NCI-H748 treated with DMSO at 0.1 percent for 48 hours (cell line): ENCODE measurements around the gene GPATCH1.
"Not testable (repeated sequence)": the region's sequence is repeated elsewhere in the genome, so short reads cannot be mapped to it uniquely, and the experiment has no call there.

Source experiments
- DNase-seq: peaks from one replicate; lab custom pipeline; 2025; lab: John Stamatoyannopoulos, UW

GPATCH1 gene

DNA sequence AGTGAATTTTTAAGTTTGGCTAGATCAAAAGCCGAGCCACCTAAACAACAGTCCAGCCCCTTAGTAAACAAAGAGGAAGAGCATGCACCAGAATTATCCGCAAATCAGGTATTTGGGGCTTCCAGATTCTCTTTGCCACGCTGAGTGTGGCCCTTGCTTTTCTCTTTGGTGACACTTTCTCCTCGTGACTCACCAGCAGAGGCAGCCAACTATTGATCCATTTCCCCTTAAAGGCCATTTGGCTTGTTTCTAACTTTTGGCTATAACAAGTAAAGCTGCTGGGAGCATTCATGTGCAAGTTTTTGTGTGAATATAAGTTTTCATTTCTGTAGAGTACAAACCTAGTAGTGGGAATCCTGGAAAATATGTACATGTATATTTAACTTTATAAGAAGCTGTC, 33.3 kb downstream of the GPATCH1 start:
- no peak for DNase-seq

DNA sequence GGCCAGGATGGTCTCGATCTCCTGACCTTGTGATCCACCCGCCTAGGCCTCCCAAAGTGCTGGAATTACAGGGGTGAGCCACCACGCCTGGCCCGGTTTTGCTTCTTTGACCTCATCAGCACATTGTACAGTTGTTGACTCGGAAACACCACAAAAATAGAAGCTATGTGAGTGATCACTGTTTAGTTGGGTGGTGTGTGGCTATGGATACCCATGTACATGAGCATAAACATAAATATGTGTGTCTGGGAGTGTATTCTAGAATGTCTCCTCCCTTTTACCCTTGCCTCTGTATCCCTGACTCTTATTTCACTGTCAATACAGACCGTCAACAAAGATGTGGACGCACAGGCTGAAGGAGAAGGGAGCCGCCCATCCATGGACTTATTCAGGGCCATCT, 36.5 kb downstream of the GPATCH1 start:
- no peak for DNase-seq

DNA sequence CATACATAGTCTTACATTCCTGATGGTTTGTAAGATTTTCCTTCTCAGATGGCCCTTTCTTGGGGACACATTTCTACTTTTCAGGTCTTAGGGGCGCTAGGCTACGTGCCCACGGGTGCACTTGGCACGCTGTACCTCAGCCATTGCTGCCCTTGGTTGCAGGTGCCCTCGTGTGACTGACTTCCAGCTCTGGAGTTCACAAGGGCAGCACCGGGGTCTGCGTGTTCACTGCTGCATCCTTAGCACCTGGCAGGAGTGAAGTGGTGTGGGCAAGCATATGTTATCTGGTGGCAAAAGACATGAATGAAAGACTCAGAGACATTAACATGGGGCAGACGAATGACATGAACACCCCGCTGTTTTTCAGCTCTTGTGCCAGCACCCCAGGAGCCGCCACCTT, 37.7 kb downstream of the GPATCH1 start:
- DNase-seq = no peak

DNA sequence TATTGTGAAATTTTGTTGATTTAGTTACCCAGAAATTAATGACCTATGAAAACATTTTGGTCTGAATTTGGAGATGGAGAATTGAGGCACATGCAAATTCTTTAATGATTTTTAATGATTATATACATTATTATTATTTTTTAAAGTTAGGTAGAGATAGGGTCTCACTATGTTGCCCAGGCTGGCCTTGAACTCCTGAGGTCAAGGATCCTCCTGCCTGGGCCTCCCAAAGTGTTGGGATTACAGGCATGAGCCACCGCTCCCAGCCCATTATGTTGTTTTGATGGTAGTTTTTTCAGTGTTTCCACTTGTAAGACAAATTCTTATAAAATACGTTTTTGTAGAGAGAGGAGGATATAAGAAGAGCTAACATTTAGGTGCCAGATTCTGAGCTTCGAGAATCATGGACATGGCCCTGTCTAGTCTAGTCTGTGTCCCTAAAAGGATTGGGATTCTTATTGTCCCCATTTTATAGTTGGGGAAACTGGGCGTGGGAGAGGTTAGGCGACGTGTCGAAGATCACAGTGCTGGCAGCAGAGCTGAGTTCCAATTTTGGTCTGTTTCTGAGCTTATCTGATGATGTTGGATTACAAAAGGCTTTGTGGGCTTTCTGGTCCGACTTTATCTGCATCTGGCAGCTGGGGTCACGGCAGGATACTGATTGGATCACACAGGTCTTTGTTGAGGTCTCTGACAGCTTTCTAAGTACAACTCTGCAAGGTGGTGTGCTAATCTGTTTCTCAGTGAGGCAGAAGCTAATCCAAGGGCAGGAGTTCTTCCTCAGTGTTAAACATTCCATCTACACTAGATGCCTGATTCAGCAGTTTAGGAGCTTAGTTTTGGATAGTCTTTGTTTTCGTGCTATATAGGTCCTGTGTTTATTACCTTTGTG, 43.5 kb downstream of the GPATCH1 start:
- no peak for DNase-seq

DNA sequence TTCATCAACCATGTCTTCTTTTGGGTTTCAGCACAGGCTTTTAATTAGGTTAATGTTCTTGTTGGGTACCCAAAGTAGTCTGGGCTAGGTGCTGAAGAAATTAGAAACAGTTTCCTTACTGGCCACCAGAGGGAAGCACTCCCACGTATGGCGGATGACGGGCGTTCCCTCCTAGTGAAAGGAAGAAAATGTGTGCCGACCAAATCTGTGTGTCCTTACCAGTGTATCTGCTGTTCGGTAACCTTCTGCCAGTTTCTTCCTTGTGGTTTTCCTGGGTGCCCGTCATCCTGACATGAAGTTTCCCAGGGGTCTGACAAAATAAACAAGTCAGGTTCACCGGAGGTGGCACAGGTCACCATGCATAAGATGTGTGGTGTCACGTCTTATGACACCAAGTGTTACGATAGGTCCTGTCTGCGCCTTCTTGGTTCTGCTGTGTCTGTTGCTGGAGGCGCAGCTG, 45.0 kb downstream of the GPATCH1 start:
- DNase-seq = peak; percentile 49

DNA sequence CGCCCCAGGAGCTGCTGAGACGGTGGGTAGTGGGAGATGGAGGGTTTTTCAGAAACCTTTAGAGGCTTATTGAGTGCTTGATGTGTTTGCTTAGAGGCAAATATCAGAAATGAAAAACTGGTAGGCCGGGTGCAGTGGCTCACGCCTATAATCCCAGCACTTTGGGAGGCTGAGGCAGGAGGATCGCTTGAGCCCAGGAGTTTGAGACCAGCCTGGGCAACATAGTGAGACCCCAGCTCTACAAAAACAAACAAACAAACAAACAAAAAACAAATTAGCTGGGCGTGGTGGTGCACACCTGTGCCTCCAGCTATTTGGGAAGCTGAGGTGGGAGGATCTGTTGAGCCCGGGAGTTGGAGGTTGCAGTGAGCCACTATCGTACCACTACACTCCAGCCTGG, 45.7 kb downstream of the GPATCH1 start:
- DNase-seq = not testable (repeated sequence)

DNA sequence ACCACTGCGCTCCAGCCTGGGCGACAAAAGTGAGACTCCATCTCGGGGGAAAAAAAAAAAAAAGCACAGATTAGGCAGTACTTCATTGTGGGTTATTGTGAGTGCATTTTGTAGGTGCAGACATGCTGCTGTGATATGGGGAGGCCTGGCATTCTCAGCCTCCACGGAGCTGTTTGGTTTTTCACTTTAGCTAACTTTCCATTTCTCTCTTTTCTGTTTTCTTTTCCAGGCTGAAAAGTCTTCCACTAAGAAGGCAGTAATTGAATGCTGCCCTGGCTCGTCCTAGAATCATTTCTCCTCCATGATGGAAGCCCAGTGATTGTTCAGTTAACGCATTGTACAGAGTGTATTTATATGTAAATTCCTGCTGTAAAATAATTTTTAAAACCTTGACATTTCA, 48.9 kb downstream of the GPATCH1 start:
- no peak for DNase-seq

DNA sequence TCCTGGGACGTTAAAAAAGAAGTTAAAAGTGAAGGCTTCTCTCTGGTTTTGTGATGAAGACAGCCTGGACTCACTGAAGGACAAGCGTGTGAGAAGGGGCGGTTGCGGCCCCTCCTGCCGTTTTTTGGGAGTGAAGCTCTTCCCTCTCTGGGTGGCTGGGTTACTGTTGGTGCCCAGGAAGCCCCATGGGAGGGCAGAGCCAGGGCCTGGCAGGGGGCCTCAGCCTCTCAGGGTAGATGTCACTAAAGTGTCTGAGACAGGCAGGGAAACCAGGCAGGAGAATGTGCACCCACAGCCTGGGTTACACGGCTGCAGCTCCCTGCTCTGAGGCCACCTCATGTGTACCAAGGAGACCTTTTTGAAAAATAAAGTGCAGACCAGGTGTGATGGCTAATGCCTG, 49.5 kb downstream of the GPATCH1 start:
- no peak for DNase-seq

DNA sequence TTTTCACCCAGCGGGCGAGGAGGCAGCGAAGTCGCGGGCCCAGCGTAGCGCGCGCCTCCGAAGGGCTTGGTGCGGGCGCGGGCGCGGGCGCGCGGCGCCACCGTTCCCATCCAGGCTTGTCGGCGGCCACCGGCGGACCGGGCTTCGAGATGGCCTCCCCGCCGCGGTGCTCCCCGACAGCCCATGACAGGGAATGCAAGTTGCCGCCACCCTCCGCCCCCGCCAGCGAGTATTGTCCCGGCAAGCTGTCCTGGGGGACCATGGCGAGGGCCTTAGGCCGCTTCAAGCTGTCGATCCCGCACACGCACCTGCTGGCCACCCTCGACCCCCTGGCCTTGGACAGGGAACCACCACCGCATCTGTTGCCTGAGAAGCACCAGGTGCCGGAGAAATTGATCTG, 51.0 kb downstream of the GPATCH1 start, which contains the start of gene WDR88:
WDR88 (plus strand) TSS at position 94 of the 400 bp plus-strand sequence; CDS start at position 150, 56 bp downstream.
- no peak for DNase-seq

DNA sequence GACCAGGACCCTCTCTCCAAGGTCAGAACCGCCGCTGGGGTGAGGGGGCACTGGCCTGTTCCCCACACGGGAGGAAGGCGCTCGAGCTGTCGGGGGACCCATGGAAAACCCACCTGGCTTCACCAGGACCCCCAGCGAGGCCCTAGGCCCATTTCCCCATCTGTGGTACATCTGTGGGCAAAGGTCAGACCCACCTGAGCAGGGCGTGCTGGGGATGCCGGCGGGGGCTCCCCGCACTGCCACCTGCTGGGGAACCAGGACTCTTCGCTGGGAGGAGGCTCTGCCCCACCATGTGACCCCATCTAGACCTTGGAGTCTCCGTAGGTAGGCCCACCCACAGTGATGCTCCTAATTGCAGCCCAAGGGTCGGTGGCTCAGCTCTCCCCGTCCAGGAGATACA, 51.4 kb downstream of the GPATCH1 start:
- DNase-seq = no peak

DNA sequence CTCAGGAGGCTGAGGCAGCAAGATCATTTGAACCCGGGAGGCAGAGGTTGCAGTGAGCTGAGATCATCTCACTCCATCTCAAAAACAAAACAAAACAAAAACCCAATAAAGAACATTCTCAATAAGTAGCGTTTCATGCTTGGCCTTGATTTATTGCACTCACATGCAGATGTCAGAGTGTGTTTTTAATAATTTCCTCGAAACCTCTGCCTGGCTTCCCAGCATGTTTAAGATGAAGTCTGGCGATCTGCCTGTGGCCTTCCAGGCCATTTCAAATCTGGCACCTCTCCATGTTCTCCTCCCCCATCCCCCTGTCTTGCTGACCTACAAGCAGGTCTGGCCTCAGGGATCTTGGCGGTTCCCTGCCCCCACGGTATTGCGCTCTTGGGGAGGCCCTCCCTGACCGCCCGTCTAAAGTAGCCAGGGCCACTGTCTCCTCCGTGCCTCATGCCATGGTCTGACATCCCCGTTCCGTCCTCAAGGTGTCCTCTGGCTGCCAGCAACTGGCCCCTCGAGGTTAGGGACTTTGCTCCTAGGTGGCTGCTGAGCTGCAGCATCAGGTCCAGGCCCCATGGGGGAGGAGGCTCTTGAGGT, 52.6 kb downstream of the GPATCH1 start:
- DNase-seq = no peak

DNA sequence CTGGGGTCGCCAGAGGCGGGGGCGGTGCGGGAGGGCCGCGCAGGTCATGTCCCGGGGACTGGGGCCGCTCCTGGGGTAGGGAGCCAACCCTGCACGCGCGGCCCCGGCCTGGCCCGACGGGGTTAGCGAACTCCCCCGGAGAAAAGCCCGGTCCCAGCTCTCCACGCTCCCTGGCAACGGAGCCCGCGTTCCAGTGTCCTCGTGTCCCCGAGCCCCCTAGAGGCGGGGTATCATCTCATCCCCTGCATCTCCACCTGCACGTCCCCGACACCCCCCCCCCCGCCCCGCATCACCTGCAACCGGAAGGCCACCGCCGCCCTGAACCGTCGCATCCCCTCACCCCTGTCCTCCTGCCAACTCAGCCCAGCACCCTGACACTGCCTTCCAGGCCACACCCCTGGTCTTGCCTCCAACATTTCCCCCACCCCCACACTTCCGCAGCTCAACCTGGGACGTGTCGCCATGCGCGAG, 53.6 kb downstream of the GPATCH1 start:
- DNase-seq = peak; percentile 13

DNA sequence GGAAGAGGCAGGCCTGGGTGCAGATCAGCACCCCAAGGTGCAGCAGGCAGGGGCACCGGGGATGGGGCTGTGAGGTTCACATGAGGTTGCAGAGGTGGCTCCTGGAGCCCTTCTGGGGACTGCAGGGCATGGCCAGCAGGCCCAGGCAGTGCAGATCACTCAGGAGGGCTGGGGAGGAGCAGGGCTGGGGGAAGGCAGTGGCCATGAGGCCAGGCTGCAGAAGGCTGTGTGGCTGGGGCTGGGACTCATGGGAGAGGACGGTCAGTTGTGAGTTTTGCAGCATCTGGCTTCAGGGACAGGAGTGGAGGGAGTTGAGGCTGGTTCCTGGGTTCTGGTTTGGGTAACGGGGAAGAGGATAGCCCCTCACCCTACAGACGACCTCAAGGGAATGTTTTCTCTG, 58.2 kb downstream of the GPATCH1 start:
- no peak for DNase-seq

DNA sequence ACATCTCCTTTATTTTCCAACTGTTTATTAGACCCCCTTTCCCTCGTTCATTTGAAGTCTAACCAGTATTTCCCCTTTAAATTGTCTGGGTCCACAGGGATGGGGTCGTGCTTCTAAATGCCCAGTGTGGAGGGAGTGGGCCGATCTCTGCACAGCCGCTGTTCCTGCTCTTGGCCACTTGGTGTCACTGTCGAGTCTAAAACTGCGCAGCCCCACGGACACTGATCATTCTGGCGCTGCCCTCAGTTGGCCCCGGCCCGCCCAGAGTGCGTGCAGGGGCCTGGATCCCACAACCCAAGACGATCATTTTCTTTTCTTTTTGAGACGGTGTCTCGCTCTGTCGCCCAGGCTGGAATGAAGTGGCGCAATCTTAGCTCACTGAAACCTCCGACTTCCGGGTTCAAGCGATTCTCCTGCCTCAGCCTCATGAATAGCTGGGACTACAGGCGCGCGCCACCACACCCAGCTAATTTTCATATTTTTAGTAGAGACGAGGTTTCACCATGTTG, 63.0 kb downstream of the GPATCH1 start:
- peak; percentile 79 for DNase-seq

DNA sequence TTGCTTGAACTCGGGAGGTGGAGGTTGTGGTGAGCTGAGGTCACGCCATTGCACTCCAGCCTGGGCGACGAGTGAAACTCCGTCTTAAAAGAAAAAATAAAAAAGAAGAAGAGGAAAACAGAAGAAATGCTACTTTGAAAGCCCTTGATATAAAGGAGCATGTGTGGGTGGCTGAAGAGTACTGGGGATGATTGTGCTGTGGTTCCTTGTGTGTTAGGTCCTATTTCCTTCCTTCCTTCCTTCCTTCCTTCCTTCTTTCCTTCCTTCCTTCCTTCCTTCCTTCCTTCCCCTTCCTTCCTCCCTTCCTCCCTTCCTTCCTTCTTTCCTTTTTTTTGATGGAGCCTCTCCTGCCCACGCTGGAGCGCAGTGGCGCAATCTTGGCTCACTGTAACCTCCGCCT, 65.2 kb downstream of the GPATCH1 start:
- no peak for DNase-seq

DNA sequence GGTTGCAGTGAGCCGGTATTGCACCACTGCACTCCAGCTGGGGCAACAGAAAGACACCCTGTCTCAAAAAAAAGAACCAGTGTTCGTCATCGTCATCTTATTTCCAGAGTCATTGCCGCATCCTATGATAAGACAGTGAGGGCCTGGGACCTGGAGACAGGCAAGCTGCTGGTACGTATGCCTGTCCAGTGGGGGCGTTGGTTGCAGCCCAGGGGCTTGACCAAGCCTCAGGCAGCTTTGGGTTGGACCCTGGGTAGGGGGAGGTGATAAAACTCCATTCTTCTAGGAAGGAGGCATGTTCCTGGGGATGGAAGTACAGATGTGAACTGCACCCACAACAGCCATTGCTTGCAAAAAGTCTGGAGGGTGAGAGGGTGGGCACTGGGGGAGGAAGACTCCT, 66.6 kb downstream of the GPATCH1 start:
- no peak for DNase-seq

DNA sequence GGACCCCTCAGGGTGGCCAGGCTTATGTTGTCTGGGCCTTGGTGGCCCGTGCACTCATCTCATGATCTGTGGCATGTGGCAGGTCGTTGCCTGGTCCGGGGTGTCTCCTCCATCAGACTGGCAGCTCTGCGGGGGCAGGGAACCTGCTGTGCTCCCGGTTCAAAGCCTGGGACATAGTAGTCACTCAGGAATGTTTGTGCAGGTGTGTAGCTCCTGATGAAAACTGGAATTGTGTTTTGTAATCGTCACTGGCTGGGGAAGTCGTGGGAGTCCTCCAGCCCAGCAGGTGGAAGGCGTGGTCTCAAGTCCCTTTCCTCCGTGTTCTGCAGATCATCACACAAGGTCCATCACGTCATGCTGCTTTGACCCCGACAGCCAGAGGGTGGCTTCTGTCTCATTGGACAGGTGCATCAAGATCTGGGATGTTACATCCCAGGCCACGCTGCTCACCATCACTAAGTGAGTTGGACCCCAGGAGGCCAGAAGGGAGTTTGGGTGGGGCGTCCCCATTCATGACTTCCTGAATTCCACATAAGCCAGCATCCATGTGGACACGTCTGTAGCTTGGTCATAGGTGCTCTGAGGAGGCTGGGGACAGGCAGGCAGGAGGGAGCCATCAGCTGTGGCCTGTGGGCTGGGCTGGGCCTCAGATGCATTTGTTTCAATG, 70.0 kb downstream of the GPATCH1 start:
- DNase-seq = no peak

DNA sequence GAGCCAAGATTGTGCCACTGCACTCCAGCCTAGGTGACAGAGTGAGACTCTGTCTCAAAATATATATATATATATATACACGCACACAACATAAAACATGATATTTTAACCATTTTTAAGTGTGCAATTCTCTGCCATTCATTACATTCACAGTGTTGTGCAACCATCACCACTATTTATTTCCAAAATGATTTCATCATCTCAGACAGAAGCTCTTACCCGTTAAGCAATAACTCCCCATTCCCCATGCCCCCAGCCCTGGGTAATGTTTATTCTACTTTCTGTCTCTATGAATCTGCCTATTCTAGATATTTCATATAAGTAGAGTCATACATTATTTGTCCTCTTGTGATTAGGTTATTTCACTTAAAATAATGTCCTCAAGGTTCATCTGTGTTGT, 71.2 kb downstream of the GPATCH1 start:
- no peak for DNase-seq

DNA sequence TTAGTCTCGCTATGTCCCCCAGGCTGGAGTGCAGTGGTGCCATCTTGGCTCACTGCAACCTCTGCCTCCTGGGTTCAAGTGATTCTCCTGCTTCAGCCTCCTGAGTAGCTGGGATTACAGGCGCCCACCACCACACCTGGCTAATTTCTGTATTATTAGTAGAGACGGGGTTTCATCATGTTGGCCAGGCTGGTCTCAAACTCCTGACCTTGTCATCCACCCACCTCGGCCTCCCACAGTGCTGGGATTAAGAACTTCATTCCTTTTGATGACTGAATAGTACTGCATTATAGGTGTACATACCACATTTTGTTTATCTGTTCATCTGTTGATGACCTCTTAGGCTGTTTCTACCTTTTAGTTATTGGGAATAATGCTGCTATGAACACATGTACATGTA, 71.6 kb downstream of the GPATCH1 start:
- DNase-seq = not testable (repeated sequence)

DNA sequence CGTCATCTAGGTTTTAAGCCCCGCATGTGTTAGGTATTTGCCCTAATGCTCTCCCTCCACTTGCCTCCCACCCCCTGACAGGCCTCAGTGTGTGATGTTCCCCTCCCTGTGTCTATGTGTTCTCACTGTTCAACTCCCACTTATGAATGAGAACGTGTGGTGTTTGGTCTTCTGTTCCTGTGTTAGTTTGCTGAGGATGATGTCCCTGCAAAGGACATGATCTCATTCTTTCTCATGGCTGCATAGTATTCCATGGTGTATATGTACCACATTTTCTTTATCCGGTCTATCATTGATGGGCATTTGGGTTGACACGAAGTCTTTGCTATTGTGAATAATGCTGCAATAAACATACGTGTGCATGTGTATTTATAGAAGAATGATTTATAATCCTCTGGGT, 73.3 kb downstream of the GPATCH1 start:
- not testable (repeated sequence) for DNase-seq

DNA sequence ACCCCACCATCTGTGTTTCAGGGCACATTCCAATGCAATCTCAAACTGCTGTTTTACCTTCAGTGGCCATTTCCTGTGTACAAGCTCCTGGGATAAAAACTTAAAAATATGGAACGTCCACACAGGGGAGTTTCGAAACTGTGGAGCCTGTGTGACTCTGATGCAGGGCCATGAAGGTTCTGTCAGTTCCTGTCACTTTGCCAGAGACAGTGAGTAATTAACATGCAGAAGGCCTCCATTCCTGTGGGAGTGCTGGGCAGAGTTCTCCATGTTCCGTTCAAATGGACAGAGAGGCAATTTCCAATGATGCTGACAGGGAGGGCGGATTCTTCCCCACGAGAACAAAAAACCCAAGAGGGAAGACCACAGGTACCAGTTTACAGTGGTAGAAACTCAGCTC, 75.4 kb downstream of the GPATCH1 start:
- no peak for DNase-seq

DNA sequence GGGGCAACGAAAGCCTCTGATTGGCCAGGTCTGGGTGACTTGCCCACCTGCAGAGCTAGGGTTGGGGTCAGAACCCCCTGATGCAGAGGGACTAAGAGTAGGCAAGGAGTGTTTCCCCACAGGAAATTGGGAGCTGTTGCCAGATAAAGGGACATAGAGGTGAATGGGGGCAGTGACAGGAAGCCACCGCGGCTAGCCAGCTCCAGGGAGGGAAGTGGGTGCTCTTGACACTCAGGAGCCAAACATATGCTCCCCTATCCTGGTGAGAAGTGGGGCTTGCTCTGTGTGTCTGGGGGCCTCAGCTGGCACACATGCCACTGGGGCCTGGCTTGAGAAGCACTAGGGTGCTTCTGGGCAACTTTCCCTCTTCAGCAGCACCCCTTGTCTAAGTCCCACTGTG, 76.9 kb downstream of the GPATCH1 start:
- DNase-seq = no peak

DNA sequence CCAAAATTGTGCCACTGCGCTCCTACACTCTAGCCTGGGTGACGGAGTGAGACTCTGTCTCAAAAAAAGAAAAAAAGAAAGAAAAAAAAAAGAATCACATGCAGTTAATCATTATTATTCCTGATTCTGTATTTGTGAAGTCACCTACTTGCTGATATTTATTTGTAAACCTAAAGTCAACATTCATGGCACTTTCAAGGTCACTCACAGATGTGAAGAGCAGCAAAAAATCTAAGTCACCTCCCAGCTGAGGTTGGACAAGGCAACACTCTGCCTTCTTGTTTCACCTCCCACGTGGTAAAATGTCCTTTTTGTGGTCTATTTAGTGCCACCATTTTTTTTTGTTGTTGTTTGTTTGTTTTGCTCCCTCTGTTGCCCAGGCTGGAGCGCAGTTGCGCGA, 77.4 kb downstream of the GPATCH1 start:
- no peak for DNase-seq
